K562 (cell line): ENCODE results near the gene PGM5. TPM values are rescaled to one million over a fixed set of nuclear protein-coding genes. Genes with fewer than 3 reads are reported as not detected.

Source experiments
- ARID4B ChIP-seq: sonication (generic); formaldehyde crosslinking; IDR thresholded peaks from 2 replicates; pipeline ENCODE4 v1.8.0; 2022; ENCODE audit warnings: mild to moderate bottlenecking, missing genetic modification reagents
- ARNT ChIP-seq, 2 experiments: fragments of 450-650 bp; IDR thresholded peaks; 2 replicates each; pipeline ENCODE4 v1.6.1; 2016; ENCODE audit warnings: mild to moderate bottlenecking in 1 of 2
- FOXA1 ChIP-seq: fragments of 450-650 bp; IDR thresholded peaks from 2 replicates; pipeline ENCODE4 v1.6.1; 2016; ENCODE audit warnings: mild to moderate bottlenecking, borderline replicate concordance
- FOXA3 ChIP-seq, 2 experiments: fragments of 450-650 bp in 1 of 2; sonication (generic) in 1 of 2; formaldehyde crosslinking; IDR thresholded peaks in 1 of 2; conservative IDR thresholded peaks in 1 of 2; 2 replicates each; pipeline versions ENCODE4 v1.4.0 to v1.8.0; 2020 to 2022; ENCODE audit warnings: mild to moderate bottlenecking in 2 of 2, missing genetic modification reagents in 1 of 2
- FOXM1 ChIP-seq, 2 experiments: fragments of 450-650 bp in 1 of 2; sonication (generic) in 1 of 2; formaldehyde crosslinking in 1 of 2; IDR thresholded peaks; 2 replicates each; pipeline versions ENCODE4 v1.6.1 to v1.9.0; 2017 to 2022; ENCODE audit warnings: low read depth in 2 of 2, mild to moderate bottlenecking in 2 of 2, missing genetic modification reagents in 1 of 2, moderate library complexity in 1 of 2
- ILF3 ChIP-seq: fragments of 450-650 bp; IDR thresholded peaks from 2 replicates; pipeline ENCODE4 v1.6.1; 2018; ENCODE audit warnings: antibody characterized with exemption, mild to moderate bottlenecking, moderate library complexity, borderline replicate concordance
- MNT ChIP-seq, 2 experiments: fragments of 450-650 bp; conservative IDR thresholded peaks; 2 replicates each; pipeline ENCODE4 v1.6.1; 2017; ENCODE audit warnings: mild to moderate bottlenecking in 2 of 2, moderate library complexity in 2 of 2
- PKNOX1 ChIP-seq: fragments of 450-650 bp; IDR thresholded peaks from 2 replicates; pipeline ENCODE4 v1.6.1; 2016
- SAFB2 ChIP-seq: fragments of 200-400 bp; formaldehyde crosslinking; IDR thresholded peaks from 2 replicates; pipeline ENCODE4 v1.6.1; 2018; ENCODE audit warnings: borderline replicate concordance, low read length, low read depth, moderate library complexity; ENCODE audit not compliant: severe bottlenecking
- SETDB1 ChIP-seq: IDR thresholded peaks from one replicate; pipeline ENCODE4 v1.6.1; 2012; ENCODE audit warnings: low read length, control low read depth, inconsistent platforms
- SMARCE1 ChIP-seq: fragments of 450-650 bp; IDR thresholded peaks from 2 replicates; pipeline ENCODE4 v1.7.1; 2016; ENCODE audit warnings: mild to moderate bottlenecking
- TAL1 ChIP-seq: fragments of 450-650 bp; IDR thresholded peaks from 2 replicates; pipeline ENCODE4 v1.6.1; 2016; ENCODE audit warnings: mild to moderate bottlenecking
- TARDBP ChIP-seq: fragments of 450-650 bp; IDR thresholded peaks from 2 replicates; pipeline ENCODE4 v1.6.1; 2016
- ZNF644 ChIP-seq: fragments of 200-800 bp; sonication (Bioruptor generic); IDR thresholded peaks from 2 replicates; pipeline ENCODE4 v1.6.1; 2016; ENCODE audit warnings: low read depth, missing genetic modification characterization, missing compliant biosample characterization
- polyA plus RNA-seq, 8 experiments: library from polyadenylated mRNA; depleted of rRNA in 4 of 8; stranded (reverse) in 5 of 8; unstranded in 3 of 8; fragments of >200 nt; fragmentation: Nextera tagmentation in 2 of 8; fragmentation: Illumina TruSeq in 1 of 8; extraction: Ambion mirVana in 2 of 8; extraction: Trizol in 1 of 8; gene quantifications; 2 replicates each; pipeline versions ENCODE4 v1.2.1 to v1.2.3, GENCODE V29; 2011 to 2014; ENCODE audit warnings: inconsistent platforms in 1 of 8, missing spikeins in 1 of 8
- total RNA-seq, 7 experiments: library from RNA; depleted of rRNA in 6 of 7; stranded (reverse); fragments of >200 nt in 6 of 7; fragmentation: Illumina TruSeq in 2 of 7; extraction: Trizol in 2 of 7; gene quantifications; 2 replicates each; pipeline versions ENCODE4 v1.2.1 to v1.2.3, GENCODE V29; 2011 to 2021; ENCODE audit warnings: low replicate concordance in 1 of 7
- TF ChIP-seq, protein P1 (sequence below): fragments of 450-650 bp; IDR thresholded peaks from 2 replicates; pipeline ENCODE4 v1.7.1; 2018; ENCODE audit warnings: mild to moderate bottlenecking, low read depth; ENCODE audit not compliant: partially characterized antibody
- TF ChIP-seq, protein P2 (sequence below): fragments of 250-450 bp; sonication (Bioruptor Pico); IDR thresholded peaks from 2 replicates; pipeline ENCODE4 v1.5.1; 2021; ENCODE audit warnings: mild to moderate bottlenecking

PGM5 gene
- total and polyA plus RNA-seq, 9 of the 15 experiments (the other 6 are each of a cell fraction or from before 2014, with no cell fraction given), result 0.03 to 0.24 (median 0.15) TPM; not detected in 1

DNA sequence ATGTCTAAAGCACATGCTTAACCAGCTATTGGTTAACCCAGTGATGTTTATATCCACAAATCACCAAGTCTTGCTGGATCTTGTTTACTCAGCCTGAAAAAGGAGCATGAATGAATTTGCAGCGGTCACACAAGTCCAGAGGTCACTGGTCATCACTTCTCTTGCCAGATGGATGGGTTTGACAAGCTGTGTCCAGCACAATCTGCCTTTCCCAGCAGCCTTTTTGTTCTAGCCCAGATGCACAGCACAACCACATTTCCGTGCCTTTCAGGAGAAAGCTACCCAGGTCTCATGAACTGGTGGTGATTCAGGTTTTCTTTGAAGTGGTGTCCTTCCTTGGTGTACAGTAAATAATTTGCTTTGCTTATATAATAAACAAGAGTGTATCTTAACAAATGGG, 152.1 kb downstream of the PGM5 start (continued):
- peak in 1 of 2 experiments; percentile 60; a peak in 1 of 4 replicates for TF ChIP-seq MNT (conservative IDR thresholded peaks at IDR 0.05)
- TF ChIP-seq FOXM1 (IDR thresholded peaks at IDR 0.05; ENCODE audit: low read depth), result peak; percentile 86
- no peak for TF ChIP-seq FOXM1 (CRISPR knock-in tag; IDR thresholded peaks at IDR 0.05; ENCODE audit: low read depth)
- TF ChIP-seq, protein P1, sequence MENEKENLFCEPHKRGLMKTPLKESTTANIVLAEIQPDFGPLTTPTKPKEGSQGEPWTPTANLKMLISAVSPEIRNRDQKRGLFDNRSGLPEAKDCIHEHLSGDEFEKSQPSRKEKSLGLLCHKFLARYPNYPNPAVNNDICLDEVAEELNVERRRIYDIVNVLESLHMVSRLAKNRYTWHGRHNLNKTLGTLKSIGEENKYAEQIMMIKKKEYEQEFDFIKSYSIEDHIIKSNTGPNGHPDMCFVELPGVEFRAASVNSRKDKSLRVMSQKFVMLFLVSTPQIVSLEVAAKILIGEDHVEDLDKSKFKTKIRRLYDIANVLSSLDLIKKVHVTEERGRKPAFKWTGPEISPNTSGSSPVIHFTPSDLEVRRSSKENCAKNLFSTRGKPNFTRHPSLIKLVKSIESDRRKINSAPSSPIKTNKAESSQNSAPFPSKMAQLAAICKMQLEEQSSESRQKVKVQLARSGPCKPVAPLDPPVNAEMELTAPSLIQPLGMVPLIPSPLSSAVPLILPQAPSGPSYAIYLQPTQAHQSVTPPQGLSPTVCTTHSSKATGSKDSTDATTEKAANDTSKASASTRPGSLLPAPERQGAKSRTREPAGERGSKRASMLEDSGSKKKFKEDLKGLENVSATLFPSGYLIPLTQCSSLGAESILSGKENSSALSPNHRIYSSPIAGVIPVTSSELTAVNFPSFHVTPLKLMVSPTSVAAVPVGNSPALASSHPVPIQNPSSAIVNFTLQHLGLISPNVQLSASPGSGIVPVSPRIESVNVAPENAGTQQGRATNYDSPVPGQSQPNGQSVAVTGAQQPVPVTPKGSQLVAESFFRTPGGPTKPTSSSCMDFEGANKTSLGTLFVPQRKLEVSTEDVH, result no peak
- TF ChIP-seq, protein P2, sequence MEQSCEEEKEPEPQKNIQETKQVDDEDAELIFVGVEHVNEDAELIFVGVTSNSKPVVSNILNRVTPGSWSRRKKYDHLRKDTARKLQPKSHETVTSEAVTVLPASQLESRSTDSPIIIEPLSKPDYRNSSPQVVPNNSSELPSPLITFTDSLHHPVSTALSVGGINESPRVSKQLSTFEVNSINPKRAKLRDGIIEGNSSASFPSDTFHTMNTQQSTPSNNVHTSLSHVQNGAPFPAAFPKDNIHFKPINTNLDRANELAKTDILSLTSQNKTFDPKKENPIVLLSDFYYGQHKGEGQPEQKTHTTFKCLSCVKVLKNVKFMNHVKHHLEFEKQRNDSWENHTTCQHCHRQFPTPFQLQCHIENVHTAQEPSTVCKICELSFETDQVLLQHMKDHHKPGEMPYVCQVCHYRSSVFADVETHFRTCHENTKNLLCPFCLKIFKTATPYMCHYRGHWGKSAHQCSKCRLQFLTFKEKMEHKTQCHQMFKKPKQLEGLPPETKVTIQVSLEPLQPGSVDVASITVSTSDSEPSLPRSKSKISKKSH (CRISPR knock-in tag), result no peak
- peak; percentile 94 for TF ChIP-seq FOXA1
- TF ChIP-seq TAL1, result peak; percentile 97
- TF ChIP-seq ZNF644 (tag), result no peak
- TF ChIP-seq SETDB1, result no peak
- 0 out of 2 replicates have a peak, but pooled peaks have one; percentile 38 for TF ChIP-seq TARDBP
- no peak for TF ChIP-seq ILF3
- no peak for TF ChIP-seq ARID4B
- peak; percentile 99 to 100 for TF ChIP-seq FOXA3 (CRISPR knock-in tag; conservative IDR thresholded peaks at IDR 0.05 in 1 of 2, IDR thresholded peaks at IDR 0.05 in 1 of 2)
- TF ChIP-seq ARNT (IDR thresholded peaks at IDR 0.05), result peak in 1 of 2 experiments; percentile 51; a peak in 1 of 4 replicates
- TF ChIP-seq PKNOX1, result peak; percentile 58
- TF ChIP-seq SMARCE1, result peak; percentile 63; the same call in 1 of the 2 replicates
- TF ChIP-seq SAFB2, result no peak
